Esophagus muscularis mucosa (tissue), 4 donors: Measurements from ENCODE around the gene PHACTR1.

ENCODE experiments used
- CTCF ChIP-seq, 3 experiments: fragments of 200-600 bp in 2 of 3; fragments of 450-650 bp in 1 of 3; sonication (generic) in 2 of 3; IDR thresholded peaks; one replicate each; pipeline ENCODE4 v1.5.1; 2017 to 2019; ENCODE audit warnings: antibody characterized with exemption in 3 of 3, mild to moderate bottlenecking in 2 of 3, moderate library complexity in 1 of 3
- EP300 ChIP-seq: sonication (generic); formaldehyde crosslinking; IDR thresholded peaks from one replicate; pipeline ENCODE4 v1.6.1; 2017; ENCODE audit warnings: antibody characterized with exemption
- POLR2A ChIP-seq: fragments of 450-650 bp; IDR thresholded peaks from one replicate; pipeline ENCODE4 v1.6.1; 2017; ENCODE audit warnings: antibody characterized with exemption, moderate library complexity, mild to moderate bottlenecking, low read depth

- TF ChIP-seq CTCF (IDR thresholded peaks at IDR 0.05) (no peak), EP300 (no peak), POLR2A (no peak)
Measured at GRCh38 chr6:13098793-13099570, 382.4 kb downstream of the PHACTR1 start.
